A673 (cell line): Measurements from ENCODE around the gene GRK1.

ENCODE experiments used
- CTCF ChIP-seq: fragments of 300-800, 200-600 bp; sonication (generic); conservative IDR thresholded peaks from 2 replicates; pipeline ENCODE4 v1.5.1; 2017; ENCODE audit warnings: low read depth, mild to moderate bottlenecking, antibody characterized with exemption, low read length, moderate library complexity, mixed read lengths
- EZH2 ChIP-seq: fragments of 200-600 bp; sonication (generic); IDR thresholded peaks from 2 replicates; pipeline ENCODE4 v1.6.1; 2017; ENCODE audit warnings: borderline replicate concordance, low read depth, mild to moderate bottlenecking, mixed read lengths, antibody characterized with exemption, low read length; ENCODE audit not compliant: poor library complexity, severe bottlenecking

GRCh38 chr13:113625965-113626721 is 40.9 kb upstream of the GRK1 start:
- TF ChIP-seq EZH2 (no peak), CTCF (no peak)
